Ammon's horn (tissue), 1 donor: ENCODE measurements around the gene COPS8.

ENCODE experiments used
- DNase-seq: peaks from one replicate; pipeline ENCODE4 v3.0.0-alpha.2; 2016; ENCODE audit warnings: low spot score

The COPS8 gene

GRCh38 chr2:237064203-237065070, 21.3 kb upstream of the COPS8 start:
- DNase-seq: no peak

- DNase-seq: no peak
These were observed 20.7 kb upstream of the COPS8 start for GRCh38 chr2:237065071-237065377.

DNA sequence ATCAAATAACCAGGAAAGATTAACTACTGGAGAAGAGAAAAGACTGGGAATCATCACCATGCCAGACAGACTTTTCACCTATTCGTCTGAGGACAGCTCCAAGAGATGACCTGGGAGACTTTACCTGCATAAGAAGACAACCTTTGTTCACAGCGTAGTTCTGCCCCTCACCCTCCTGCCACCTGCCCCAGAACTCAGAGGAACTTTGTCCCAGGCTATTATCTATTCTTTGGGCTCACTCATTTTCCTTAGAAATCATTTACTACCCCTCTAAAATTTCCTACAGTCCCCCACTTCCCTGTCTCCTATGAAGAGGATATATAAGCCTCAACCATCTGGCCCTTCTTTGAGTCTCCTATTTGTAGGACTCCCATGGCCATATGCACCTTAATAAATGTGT, 19.3 kb upstream of the COPS8 start:
- DNase-seq: no peak

DNA sequence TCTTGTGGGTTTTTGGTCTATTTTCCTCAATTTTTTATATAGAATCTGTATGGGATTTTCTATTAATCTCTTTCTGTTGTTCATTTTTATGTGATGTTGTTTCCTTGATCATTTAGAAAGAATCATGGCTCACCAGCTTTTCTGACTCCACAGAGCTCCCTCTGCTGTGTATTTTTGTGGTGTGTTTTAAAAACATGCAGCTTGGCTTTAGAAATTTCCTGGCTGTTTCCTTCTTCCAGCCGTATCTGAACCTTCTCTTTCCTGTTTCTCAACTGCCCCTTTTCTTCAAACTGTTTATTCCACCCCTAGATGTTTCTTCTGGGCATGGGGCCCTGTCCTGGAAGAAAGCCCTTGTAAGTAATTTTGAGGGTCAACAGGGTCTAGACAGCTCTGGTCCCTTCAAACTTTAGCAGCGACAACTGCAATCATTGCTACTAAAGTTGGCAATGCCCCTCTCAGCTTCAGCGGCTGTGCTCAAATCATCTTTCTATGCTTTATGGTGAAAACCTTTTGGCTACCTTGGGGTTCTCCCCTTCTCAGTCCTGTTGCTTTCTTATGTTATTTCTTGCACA, 17.6 kb upstream of the COPS8 start:
- DNase-seq: peak; percentile 32

- DNase-seq: peak; percentile 70
These were observed 13.4 kb upstream of the COPS8 start for GRCh38 chr2:237072067-237072931.

GRCh38 chr2:237073552-237073951, 12.1 kb upstream of the COPS8 start:
- no peak for DNase-seq

DNA sequence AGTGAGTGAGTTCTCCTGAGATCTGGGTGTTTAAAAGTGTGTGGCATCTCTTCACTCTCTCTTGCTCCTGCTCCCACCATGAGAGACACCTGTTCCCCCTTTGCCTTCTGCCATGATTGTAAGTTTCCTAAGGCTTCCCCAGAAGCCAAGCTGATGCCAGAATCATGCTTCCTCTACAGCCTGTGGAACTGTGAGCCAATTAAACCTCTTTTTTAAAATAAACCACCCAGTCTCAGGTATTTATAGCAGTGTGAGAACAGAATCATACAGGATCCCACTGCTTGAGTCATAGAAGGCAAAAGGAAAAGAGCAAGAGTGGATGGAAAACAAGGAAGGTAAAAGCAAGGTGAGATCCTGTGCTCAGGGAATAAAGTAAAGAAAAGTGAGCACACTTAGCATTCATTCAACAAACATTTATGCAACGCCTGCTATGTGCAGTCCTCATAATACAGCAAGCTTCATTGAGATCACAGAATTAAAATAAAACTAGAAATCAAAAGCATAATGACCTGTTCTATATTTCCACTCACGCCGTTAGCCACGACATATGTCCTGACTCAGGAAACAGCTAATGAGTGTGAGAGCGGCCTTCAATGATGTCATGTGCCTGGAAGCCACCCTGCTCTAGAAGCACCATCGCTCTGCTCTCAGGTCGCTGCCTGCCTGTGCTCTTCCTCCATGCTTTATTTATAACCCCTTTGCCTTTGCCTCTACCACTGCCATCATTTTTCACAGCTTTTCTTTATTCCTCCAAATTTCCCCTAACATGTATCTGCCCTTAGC, 11.3 kb upstream of the COPS8 start:
- DNase-seq: no peak

DNA sequence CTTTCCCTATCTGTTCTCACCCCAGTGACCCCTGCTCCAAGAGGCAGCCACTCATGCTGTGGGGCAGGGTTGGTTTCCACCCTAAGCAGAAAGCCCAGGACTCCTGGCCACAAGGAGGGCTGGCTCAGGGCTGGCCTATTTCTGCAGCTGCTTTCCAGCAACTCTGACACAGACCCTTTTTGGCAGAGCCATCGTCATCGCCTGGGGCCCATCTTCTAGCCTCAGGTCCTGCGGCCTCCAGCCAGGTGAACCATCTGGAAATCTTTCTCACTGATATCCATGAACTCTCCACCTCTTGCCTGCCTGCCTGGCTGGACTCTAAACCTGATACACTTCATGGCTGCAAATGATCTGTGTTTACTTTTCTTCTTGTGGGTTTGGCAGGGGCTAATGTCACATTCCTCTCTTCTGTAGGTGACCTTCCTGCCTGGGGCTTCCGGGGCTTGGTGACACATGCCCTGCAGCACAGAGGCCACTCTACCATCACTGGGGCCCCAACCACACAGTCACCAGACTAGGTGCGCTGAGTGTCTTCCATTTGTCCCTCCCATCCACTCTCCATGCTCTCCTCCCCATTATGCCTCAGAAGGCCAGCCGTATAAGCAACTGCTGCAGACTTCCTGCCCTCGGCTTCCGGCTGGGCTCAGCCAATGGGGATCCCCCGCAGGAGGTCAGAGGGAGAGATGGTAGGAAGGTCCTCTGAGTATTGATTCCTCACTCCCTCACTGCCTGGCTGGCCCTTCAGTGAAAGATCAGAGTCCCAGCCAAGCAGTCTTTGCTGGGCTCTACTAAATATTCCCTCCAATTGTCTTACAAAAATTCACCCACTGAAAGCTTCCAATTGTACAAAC, 9.7 kb upstream of the COPS8 start:
- no peak for DNase-seq

- DNase-seq: no peak
These were observed 4.1 kb upstream of the COPS8 start for GRCh38 chr2:237081596-237081995.

DNA sequence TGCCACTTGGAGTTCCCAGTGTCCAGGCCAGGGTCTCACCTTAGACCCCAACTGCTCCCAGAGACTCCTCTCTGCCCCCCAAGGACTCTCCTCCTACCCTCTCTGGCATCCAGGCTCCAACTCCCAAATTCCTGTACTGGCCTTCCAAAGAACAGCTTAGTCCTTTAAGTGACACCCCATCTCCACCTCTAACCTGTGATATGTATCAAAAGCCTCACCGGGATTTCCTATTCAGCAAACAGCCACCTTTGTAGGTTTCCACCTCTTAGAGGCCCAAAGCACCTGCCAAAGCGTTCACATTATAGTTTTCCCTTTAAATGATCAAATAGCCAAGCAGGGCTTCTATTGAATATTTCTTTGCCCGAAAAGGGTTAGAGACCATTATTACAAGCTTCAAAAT, 2.7 kb upstream of the COPS8 start:
- DNase-seq: no peak

- no peak for DNase-seq
These were observed 1.2 kb upstream of the COPS8 start for GRCh38 chr2:237084444-237084843.

DNA sequence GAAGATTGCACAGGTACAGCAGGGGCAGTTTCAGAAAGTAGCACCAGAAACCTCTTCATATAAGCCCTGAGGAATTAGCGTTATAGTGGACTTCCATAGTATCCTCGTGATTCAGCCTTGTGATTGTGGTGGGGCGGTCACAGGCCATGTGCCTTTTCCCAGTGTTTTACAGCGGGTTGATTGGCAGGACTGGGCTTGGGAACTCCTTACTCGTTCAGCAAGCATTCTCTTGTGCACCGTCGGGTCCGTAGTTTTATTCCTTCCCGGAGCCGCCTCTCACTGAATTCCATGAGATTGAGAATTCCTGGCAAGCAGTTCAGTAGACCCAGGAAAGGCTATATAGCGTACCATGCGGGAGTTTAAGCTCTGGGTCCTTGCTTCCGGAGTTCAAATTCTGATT, 5.2 kb downstream of the COPS8 start:
- DNase-seq: no peak

- no peak for DNase-seq
These were observed 6.2 kb downstream of the COPS8 start for GRCh38 chr2:237091779-237092436.

GRCh38 chr2:237092506-237092905, 6.8 kb downstream of the COPS8 start:
- DNase-seq: no peak

GRCh38 chr2:237092920-237093781, 7.5 kb downstream of the COPS8 start:
- no peak for DNase-seq

- DNase-seq: no peak
These were observed 10.5 kb downstream of the COPS8 start for GRCh38 chr2:237096201-237096600.

GRCh38 chr2:237096911-237097310, 11.2 kb downstream of the COPS8 start:
- no peak for DNase-seq

DNA sequence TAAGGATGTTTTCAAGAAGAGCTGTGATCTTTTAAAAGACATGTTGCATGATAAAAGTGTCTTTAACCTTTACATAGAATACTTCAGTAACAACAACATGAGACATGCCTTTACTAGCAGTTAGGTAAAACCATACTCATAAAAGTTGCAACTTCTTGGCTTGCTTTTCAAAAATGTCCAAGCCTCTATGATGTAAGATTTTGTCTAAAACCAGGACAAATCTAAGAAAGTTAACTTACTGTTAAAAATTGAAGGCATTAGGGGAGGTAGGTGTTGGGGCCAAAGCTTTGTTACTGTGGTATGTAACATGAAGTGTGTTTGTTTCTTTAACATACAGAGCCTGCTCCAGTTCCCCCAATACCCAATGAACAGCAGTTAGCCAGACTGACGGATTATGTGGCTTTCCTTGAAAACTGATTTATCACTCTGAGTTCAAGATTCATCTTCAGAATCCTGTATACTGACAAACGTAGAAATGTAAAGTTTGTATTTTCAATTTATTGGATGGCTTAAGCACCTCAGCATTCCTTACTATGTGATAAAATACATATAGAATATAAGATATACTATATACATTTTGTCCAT, 11.7 kb downstream of the COPS8 start:
- DNase-seq: no peak
